HUES6 (cell line): ENCODE measurements around the gene FURIN.
"Not testable (repeated sequence)": the region's sequence is repeated elsewhere in the genome, so short reads cannot be mapped to it uniquely, and the experiment has no call there.

Source experiments
- H3K27ac ChIP-seq: 2 replicates; pipeline ENCODE4 v1.7.0; 2013; ENCODE audit warnings: low read depth, mild to moderate bottlenecking, low read length, inconsistent platforms
- H3K27me3 ChIP-seq: 2 replicates; pipeline ENCODE4 v1.6.1; 2013; ENCODE audit warnings: low read length; ENCODE audit not compliant: control insufficient read depth, insufficient read depth
- H3K36me3 ChIP-seq: 2 replicates; pipeline ENCODE4 v1.6.1; 2013; ENCODE audit warnings: low read length; ENCODE audit not compliant: control insufficient read depth, insufficient read depth
- H3K4me1 ChIP-seq: 2 replicates; pipeline ENCODE4 v1.6.1; 2013; ENCODE audit warnings: low read length; ENCODE audit not compliant: control insufficient read depth, insufficient read depth
- H3K4me3 ChIP-seq: 2 replicates; pipeline ENCODE4 v1.5.1; 2013; ENCODE audit warnings: low read depth, low read length
- H3K9ac ChIP-seq: one replicate; pipeline ENCODE4 v1.6.1; 2013; ENCODE audit warnings: mild to moderate bottlenecking, low read length
- H3K9me3 ChIP-seq: 2 replicates; pipeline ENCODE4 v1.6.1; 2013; ENCODE audit warnings: low read depth, low read length; ENCODE audit not compliant: control insufficient read depth, insufficient read depth

Gene FURIN

DNA sequence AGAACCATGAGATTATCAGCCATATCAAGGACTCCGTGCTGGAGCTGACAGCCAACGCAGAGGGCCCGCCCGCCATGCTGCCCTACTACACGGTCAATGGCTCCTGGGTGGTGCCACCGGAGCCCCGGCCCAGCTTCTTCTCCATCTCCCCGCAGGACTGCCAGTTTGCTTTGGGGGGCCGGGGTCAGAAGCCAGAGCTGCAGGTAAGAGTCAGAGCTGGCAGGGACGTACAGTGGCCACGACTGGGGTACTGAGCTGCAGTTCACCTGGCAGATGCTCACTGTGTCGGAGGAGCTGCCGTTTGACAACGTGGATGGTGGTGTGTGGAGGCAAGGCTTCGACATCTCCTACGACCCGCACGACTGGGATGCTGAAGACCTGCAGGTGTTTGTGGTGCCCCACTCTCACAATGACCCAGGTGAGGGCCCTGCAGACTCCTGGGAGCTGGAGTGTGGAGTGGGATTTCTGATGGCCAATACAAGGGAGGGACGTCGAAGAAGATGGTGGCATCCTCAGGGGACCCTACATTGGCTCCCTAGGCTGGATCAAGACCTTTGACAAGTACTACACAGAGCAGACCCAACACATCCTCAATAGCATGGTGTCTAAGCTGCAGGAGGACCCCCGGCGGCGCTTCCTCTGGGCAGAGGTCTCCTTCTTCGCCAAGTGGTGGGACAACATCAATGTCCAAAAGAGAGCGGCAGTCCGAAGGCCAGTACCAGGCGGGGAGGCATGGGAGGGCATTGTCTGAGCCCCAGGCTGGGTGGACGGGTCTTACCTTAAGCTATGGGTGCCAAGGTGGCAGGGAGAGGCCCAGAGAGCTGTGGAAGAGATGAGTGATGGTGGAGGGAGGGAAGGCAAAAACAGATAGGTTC is 37.2 kb downstream of the FURIN start:
- Histone ChIP-seq H3K27ac (no peak overlapping the region), H3K36me3 (peaks cover 37% of the 10 kb centered on the region), H3K4me3 (no peak overlapping the region), H3K4me1 (peaks cover 12% of the 10 kb centered on the region), H3K9ac (no peak overlapping the region), H3K9me3 (no peaks in the 10 kb centered on the region), H3K27me3 (peaks cover 10% of the 10 kb centered on the region)

DNA sequence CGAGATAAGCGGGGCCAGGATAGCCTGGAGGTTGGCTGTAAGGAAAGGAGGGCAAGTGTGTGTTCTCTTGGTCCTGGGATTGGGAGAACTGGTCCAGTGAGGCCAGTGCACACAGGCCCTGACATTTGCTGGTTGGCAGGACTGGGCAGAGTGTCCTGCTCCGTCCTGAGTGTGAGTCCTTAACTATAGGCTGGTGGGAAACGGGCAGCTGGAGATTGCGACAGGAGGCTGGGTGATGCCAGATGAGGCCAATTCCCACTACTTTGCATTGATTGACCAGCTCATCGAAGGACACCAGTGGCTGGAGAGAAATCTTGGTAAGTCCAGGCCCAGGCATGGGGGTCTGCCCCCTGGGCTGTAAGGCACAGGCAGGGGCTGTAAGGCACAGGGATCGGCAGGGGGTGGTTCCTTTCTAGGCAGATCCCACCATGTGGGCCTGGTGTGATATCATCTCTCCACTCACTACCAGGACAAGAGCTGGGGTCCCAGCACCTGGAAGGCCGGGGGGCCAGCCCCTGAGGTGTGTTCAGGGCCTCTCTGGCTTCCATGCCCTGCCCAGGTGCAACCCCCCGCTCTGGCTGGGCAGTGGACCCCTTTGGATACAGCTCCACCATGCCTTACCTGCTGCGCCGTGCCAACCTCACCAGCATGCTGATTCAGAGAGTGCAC is 37.9 kb downstream of the FURIN start:
- Histone ChIP-seq H3K27ac (no peak overlapping the region), H3K4me3 (no peak overlapping the region), H3K4me1 (peaks cover 12% of the 10 kb centered on the region), H3K27me3 (peaks cover 10% of the 10 kb centered on the region), H3K9ac (no peak overlapping the region), H3K9me3 (no peaks in the 10 kb centered on the region), H3K36me3 (peaks cover 45% of the 10 kb centered on the region)

DNA sequence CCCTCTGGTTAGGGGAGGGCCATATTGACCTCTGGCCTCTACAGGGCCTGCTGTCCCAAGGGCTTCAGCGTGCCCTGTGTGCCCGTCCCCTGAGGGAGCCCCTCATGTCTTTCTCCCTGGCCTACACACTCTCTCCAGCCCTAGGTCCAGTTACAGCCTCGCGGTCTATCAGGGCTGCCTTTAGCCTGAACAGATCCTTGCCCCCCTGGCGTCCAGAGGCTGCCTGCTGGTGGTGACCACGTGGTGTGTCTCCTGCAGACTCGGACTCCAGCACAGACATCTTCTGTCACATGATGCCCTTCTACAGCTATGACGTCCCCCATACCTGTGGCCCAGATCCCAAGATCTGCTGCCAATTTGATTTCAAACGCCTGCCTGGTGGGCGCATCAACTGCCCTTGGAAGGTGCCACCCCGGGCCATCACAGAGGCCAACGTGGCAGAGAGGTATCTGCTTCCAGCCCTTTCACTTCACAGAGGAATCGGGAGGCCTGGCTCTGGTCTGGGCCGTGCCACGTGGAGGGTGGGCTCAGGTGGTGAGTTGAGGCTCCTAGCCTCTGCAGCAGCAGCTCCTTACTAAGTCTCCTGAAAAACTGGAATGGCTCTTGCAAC is 38.8 kb downstream of the FURIN start:
- Histone ChIP-seq H3K4me3 (no peak overlapping the region), H3K36me3 (peaks cover 53% of the 10 kb centered on the region), H3K27ac (no peak overlapping the region), H3K27me3 (peaks cover 10% of the 10 kb centered on the region), H3K4me1 (peaks cover 7% of the 10 kb centered on the region), H3K9ac (no peak overlapping the region), H3K9me3 (no peaks in the 10 kb centered on the region)

DNA sequence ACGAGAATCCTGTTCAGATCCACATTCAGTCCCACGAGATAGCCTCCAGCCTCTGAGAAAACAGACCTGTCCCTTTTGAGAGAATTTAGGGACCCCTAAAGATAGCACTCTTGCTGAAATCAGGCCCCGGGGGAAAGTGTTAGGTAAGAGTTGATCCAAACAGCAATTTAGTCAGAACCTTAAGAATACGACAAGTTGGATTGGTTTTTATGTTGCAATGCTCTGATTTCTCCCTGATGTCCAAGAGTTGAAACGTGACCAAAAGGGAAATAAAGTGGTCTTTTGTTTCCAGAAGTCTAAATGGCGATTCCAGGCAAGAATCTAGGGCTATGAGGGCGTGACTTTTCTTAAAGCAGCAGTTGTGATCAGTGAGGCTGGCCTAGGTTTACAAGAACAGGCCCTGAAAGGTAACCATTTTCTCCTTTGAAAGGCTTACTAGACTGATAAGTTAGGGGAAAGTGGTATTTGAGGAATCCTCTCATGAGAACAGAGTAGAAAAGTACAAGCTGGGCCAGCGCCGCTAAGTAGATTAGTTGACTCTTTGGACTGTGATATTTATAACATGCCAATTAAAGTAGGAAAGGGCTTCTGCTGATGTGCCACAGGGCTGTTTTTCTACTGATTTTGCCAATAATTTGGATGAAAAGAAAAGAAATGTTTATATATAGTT is 39.6 kb downstream of the FURIN start:
- peaks cover 10% of the 10 kb centered on the region for H3K27me3 ChIP-seq
- H3K36me3 ChIP-seq, result peaks cover 61% of the 10 kb centered on the region
- no peak overlapping the region for H3K9ac ChIP-seq
- no peak overlapping the region for H3K4me3 ChIP-seq
- H3K27ac ChIP-seq, result no peak overlapping the region
- peaks cover 7% of the 10 kb centered on the region for H3K4me1 ChIP-seq
- H3K9me3 ChIP-seq, result no peaks in the 10 kb centered on the region

DNA sequence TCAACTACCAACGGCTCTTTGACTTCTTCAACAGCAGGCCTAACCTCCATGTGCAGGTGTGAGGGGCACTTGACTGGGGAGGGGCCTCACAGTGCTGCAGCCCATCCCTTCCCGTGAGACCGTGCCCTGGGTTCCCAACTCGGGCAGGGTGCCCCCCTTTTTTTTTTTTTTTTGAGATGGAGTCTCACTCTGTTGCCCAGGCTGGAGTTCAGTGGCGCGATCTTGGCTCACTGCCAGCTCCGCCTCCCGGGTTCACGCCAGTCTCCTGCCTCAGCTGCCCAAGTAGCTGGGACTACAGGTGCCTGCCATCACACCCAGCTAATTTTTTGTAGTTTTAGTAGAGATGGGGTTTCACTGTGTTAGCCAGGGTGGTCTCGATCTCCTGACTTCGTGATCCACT is 41.1 kb downstream of the FURIN start:
- H3K36me3 ChIP-seq, result peaks cover 71% of the 10 kb centered on the region
- not testable (repeated sequence) for H3K4me1 ChIP-seq

DNA sequence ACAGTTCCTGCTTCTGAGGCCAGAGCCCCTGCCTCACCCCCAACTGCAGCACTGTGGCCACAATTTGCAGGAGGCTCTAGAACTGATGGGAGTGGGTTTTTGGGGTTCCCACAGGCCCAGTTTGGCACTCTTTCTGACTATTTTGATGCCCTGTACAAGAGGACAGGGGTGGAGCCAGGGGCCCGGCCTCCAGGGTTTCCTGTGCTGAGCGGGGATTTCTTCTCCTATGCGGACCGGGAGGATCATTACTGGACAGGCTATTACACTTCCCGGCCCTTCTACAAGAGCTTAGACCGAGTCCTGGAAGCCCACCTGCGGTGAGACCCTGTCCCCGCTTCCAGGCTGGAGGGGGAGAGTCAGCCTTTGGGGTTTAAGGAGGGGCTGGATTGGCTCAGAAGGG is 41.6 kb downstream of the FURIN start:
- Histone ChIP-seq H3K9ac (no peak overlapping the region), H3K36me3 (peaks cover 69% of the 10 kb centered on the region)

More for the DNA sequence above, 41.1 kb downstream of the FURIN start:
- H3K27me3 ChIP-seq, H3K27ac ChIP-seq, H3K9ac ChIP-seq, H3K4me3 ChIP-seq, H3K9me3 ChIP-seq: not testable (repeated sequence)

DNA sequence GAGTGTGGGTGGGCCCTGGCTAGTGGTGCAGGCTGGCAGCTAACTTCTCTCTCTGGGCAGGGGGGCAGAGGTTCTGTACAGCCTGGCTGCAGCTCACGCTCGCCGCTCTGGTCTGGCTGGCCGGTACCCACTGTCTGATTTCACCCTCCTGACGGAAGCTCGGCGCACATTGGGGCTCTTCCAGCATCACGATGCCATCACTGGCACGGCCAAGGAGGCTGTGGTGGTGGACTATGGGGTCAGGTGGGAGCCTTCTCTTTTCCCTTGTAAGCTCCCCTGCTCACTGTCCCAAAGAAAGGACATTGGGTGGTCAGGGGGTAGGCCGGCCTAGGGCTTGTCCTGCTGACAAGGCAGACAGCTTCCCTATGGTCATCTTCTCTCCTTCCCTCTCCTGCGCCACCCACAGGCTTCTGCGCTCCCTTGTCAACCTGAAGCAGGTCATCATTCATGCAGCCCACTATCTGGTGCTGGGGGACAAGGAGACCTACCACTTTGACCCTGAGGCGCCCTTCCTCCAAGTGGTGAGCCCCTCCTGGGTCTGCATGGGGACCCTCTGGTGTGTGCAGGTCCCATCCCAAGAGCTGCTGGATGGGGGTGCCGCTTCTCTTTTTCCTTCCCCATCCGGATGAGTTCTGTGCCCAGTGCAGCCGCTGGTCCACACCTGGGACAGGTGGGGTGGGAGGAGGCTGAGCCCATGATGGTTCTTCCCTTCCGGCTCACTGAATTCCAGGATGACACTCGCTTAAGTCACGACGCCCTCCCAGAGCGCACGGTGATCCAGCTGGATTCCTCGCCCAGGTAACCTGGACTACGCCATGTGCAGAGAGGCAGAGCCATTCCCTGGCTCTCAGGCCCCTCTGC is 42.3 kb downstream of the FURIN start:
- Histone ChIP-seq H3K27ac (no peak overlapping the region), H3K27me3 (no peaks in the 10 kb centered on the region), H3K4me1 (peaks cover 3% of the 10 kb centered on the region; the same call in 1 of the 2 replicates), H3K9ac (no peak overlapping the region), H3K4me3 (no peak overlapping the region), H3K36me3 (peaks cover 67% of the 10 kb centered on the region), H3K9me3 (no peaks in the 10 kb centered on the region)

More for the DNA sequence above, 41.6 kb downstream of the FURIN start:
- H3K27me3 ChIP-seq, result no peaks in the 10 kb centered on the region
- no peaks in the 10 kb centered on the region for H3K4me1 ChIP-seq
- H3K27ac ChIP-seq, result no peak overlapping the region
- no peaks in the 10 kb centered on the region for H3K9me3 ChIP-seq
- H3K4me3 ChIP-seq, result no peak overlapping the region

DNA sequence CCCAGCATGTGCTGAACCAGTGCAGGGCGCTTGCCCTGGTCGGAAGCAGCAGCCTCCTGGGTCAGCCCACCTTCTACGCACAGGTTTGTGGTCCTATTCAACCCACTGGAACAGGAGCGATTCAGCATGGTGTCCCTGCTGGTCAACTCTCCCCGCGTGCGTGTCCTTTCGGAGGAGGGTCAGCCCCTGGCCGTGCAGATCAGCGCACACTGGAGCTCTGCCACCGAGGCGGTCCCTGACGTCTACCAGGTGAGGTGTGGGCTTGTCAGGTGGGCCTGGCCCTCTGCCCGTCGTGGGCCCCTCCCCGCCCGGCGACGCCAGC is 42.9 kb downstream of the FURIN start:
- H3K9me3 ChIP-seq, result no peaks in the 10 kb centered on the region
- no peaks in the 10 kb centered on the region for H3K27me3 ChIP-seq
- no peak overlapping the region for H3K27ac ChIP-seq
- peaks cover 63% of the 10 kb centered on the region for H3K36me3 ChIP-seq
- peaks cover 8% of the 10 kb centered on the region; the same call in 1 of the 2 replicates for H3K4me1 ChIP-seq
- H3K9ac ChIP-seq, result no peak overlapping the region
- no peak overlapping the region for H3K4me3 ChIP-seq

DNA sequence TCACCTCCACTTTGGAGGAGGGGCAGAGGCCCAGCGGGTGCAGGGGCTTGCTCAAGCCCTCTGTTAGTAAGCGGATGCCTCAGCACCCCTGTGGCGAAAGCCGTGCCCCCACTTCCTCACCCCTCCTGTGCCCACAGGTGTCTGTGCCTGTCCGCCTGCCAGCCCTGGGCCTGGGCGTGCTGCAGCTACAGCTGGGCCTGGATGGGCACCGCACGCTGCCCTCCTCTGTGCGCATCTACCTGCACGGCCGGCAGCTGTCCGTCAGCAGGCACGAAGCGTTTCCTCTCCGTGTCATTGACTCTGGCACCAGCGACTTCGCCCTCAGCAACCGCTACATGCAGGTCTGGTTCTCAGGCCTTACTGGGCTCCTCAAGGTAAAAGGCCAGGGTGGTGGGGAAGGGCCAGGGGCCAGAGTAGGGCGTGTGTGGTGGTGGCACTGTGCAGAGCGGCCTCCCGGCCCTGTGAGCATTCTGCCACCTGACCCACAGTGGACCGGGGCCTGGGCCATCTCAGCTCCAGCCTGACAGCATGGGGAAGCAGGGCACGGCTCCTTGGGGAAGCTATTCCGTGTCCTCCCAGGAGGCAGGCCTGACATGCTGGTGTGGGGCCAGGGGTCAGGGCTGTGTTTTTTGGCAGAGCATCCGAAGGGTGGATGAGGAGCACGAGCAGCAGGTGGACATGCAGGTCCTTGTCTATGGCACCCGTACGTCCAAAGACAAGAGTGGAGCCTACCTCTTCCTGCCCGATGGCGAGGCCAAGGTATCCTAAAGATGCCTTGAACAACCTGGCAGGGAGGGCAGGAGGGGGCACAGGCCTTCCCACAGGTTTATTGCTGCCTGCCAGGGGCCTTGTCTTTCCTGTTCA is 43.8 kb downstream of the FURIN start:
- Histone ChIP-seq H3K36me3 (peaks cover 62% of the 10 kb centered on the region), H3K27ac (no peak overlapping the region), H3K4me1 (peaks cover 9% of the 10 kb centered on the region; the same call in 1 of the 2 replicates), H3K27me3 (no peaks in the 10 kb centered on the region), H3K9ac (no peak overlapping the region), H3K9me3 (no peaks in the 10 kb centered on the region), H3K4me3 (no peak overlapping the region)

DNA sequence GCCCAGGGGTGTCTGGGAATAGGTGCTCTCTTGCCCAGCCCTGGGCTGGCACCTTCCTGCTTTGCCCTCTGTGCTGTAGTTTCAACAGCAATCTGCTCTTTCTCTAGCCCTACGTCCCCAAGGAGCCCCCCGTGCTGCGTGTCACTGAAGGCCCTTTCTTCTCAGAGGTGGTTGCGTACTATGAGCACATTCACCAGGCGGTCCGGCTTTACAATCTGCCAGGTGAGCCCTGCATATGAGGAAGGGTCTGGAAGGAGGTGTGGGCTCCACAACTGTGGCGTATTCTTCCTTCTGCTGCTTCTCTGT is 44.3 kb downstream of the FURIN start:
- Histone ChIP-seq H3K27ac (no peak overlapping the region), H3K36me3 (peaks cover 62% of the 10 kb centered on the region), H3K9me3 (no peaks in the 10 kb centered on the region), H3K4me3 (no peak overlapping the region), H3K27me3 (no peaks in the 10 kb centered on the region), H3K9ac (no peak overlapping the region), H3K4me1 (peaks cover 9% of the 10 kb centered on the region; the same call in 1 of the 2 replicates)
